Islet precursor cell (in vitro differentiated cells): ENCODE measurements around the gene KRT40.

ENCODE experiments used
- DNase-seq: peaks from one replicate; pipeline ENCODE4 v3.0.0-alpha.2; 2018

KRT40 gene

GRCh38 chr17:40995116-40995515, 11.0 kb upstream of the KRT40 start:
- no peak for DNase-seq

- DNase-seq, result no peak
These were observed 9.7 kb upstream of the KRT40 start, which contains the start of gene KRTAP3-3 for GRCh38 chr17:40993839-40994238. Gene KRTAP3-3, minus strand, starts transcription at chr17:40994164. Its CDS starts 67 bp downstream, at chr17:40994097.

- DNase-seq, result no peak
These were observed 9.0 kb upstream of the KRT40 start for GRCh38 chr17:40993084-40993483.

- DNase-seq, result no peak
These were observed 8.5 kb upstream of the KRT40 start for GRCh38 chr17:40992666-40993065.

- DNase-seq, result no peak
These were observed 2.8 kb upstream of the KRT40 start for GRCh38 chr17:40986920-40987319.

- DNase-seq, result no peak
These were observed 3.0 kb downstream of the KRT40 start for GRCh38 chr17:40981115-40981514.

- peak; percentile 69 for DNase-seq
These were observed 3.5 kb downstream of the KRT40 start for GRCh38 chr17:40980596-40980995.

- no peak for DNase-seq
These were observed 4.0 kb downstream of the KRT40 start for GRCh38 chr17:40980117-40980516.

GRCh38 chr17:40978575-40979151, 5.5 kb downstream of the KRT40 start:
- DNase-seq, result peak; percentile 67

- DNase-seq, result no peak
These were observed 8.6 kb downstream of the KRT40 start for GRCh38 chr17:40975516-40975915.

GRCh38 chr17:40974366-40974765, 9.8 kb downstream of the KRT40 start:
- DNase-seq, result no peak

- DNase-seq, result no peak
These were observed 16.5 kb downstream of the KRT40 start for GRCh38 chr17:40967582-40967981.

- no peak for DNase-seq
These were observed 17.3 kb downstream of the KRT40 start, which contains the start of gene KRT39 for GRCh38 chr17:40966848-40967247. Gene KRT39, minus strand, starts transcription at chr17:40966948. Its CDS starts 92 bp downstream, at chr17:40966856.

- no peak for DNase-seq
These were observed 20.3 kb downstream of the KRT40 start for GRCh38 chr17:40963838-40964237.

- DNase-seq, result no peak
These were observed 22.0 kb downstream of the KRT40 start for GRCh38 chr17:40962059-40962561.

- no peak for DNase-seq
These were observed 22.5 kb downstream of the KRT40 start for GRCh38 chr17:40961591-40961990.

- DNase-seq, result peak; percentile 67
These were observed 24.0 kb downstream of the KRT40 start for GRCh38 chr17:40960144-40960543.

GRCh38 chr17:40958086-40958953, 25.8 kb downstream of the KRT40 start:
- DNase-seq, result peak; percentile 71

- DNase-seq, result peak; percentile 42
These were observed 27.5 kb downstream of the KRT40 start for GRCh38 chr17:40956401-40957254.

- peak; percentile 15 for DNase-seq
These were observed 30.2 kb downstream of the KRT40 start for GRCh38 chr17:40953881-40954280.

- DNase-seq, result peak; percentile 20
These were observed 31.5 kb downstream of the KRT40 start for GRCh38 chr17:40952661-40953060.

GRCh38 chr17:40952154-40952553, 32.0 kb downstream of the KRT40 start:
- DNase-seq, result peak; percentile 18

- DNase-seq, result peak; percentile 54
These were observed 33.0 kb downstream of the KRT40 start for GRCh38 chr17:40951011-40951622.
